Measurements from ENCODE around the gene ADRA2B. TPM values are rescaled to one million over a fixed set of nuclear protein-coding genes. Genes with fewer than 3 reads are reported as not detected.
"Not testable (repeated sequence)": the region's sequence is repeated elsewhere in the genome, so short reads cannot be mapped to it uniquely, and the experiment has no call there.

ADRA2B gene
- total and polyA plus RNA-seq, 12 donors = 1.5 to 7.3 (median 3.4) TPM

- Histone ChIP-seq H3K4me1 (peaks cover 0 to 20% (median 0%) of the 10 kb centered on the region in 9 donors), H3K4me3 (no peak overlapping the region), H3K36me3 (no peaks in the 10 kb centered on the region), H3K9me3 (peaks cover 0 to 9% (median 0%) of the 10 kb centered on the region in 11 donors), H3K27ac (peak overlapping the region in 1 of 10 donors; percentile 73), H3K27me3 (peaks cover 0 to 9% (median 0%) of the 10 kb centered on the region in 7 donors)
- 62 to 64% methylated on average over 5 of the region's 5 CpGs for WGBS, 2 donors
- no peak for ATAC-seq
- intact Hi-C loops (cut with DNase I) = no loop called here
- no peak for TF ChIP-seq CTCF (IDR thresholded peaks at IDR 0.05)
- DNase-seq = no peak
Measured at GRCh38 chr2:96161898-96162297, 45.5 kb upstream of the ADRA2B start.

GRCh38 chr2:96160366-96160765, 44.0 kb upstream of the ADRA2B start:
- H3K27ac ChIP-seq; H3K4me3 ChIP-seq; H3K9me3 ChIP-seq; ATAC-seq; DNase-seq; intact Hi-C loops (cut with DNase I); H3K36me3 ChIP-seq: not testable (repeated sequence)
- WGBS, 2 donors = 95 to 98% methylated on average over 5 of the region's 5 CpGs
- H3K27me3 ChIP-seq = peaks cover 0 to 12% (median 0%) of the 10 kb centered on the region in 7 donors
- H3K4me1 ChIP-seq = peaks cover 0 to 20% (median 0%) of the 10 kb centered on the region in 9 donors

GRCh38 chr2:96159084-96159830, 42.9 kb upstream of the ADRA2B start:
- H3K9me3 ChIP-seq = peaks cover 0 to 9% (median 0%) of the 10 kb centered on the region in 11 donors
- no peak overlapping the region for H3K4me3 ChIP-seq
- no peaks in the 10 kb centered on the region for H3K36me3 ChIP-seq
- peak overlapping the region in 1 of 10 donors; percentile 6 for H3K27ac ChIP-seq
- peaks cover 0 to 20% (median 0%) of the 10 kb centered on the region in 9 donors for H3K4me1 ChIP-seq
- no peak for TF ChIP-seq CTCF (IDR thresholded peaks at IDR 0.05)
- DNase-seq (no peak), ATAC-seq (no peak)
- peaks cover 0 to 12% (median 0%) of the 10 kb centered on the region in 7 donors for H3K27me3 ChIP-seq
- intact Hi-C loops (cut with DNase I) = no loop called here
- 79 to 84% methylated on average over 17 of the region's 17 CpGs for WGBS, 2 donors

GRCh38 chr2:96158554-96158940, 42.2 kb upstream of the ADRA2B start:
- TF ChIP-seq CTCF (IDR thresholded peaks at IDR 0.05) = no peak
- intact Hi-C loops (cut with DNase I) = no loop called here
- Histone ChIP-seq H3K27ac (peak overlapping the region in 1 of 10 donors; percentile 48), H3K9me3 (peaks cover 0 to 9% (median 0%) of the 10 kb centered on the region in 11 donors), H3K27me3 (peaks cover 0 to 12% (median 0%) of the 10 kb centered on the region in 7 donors), H3K4me1 (peaks cover 0 to 16% (median 0%) of the 10 kb centered on the region in 9 donors), H3K4me3 (no peak overlapping the region), H3K36me3 (no peaks in the 10 kb centered on the region)
- WGBS, 2 donors = 84 to 89% methylated on average over 14 of the region's 14 CpGs
- DNase-seq (no peak), ATAC-seq (no peak)

Measured in heart right ventricle (tissue), 16 donors.